Panc1 (cell line): ENCODE data around the gene HS3ST6. TPM values are rescaled to one million over a fixed set of nuclear protein-coding genes. Genes with fewer than 3 reads are reported as not detected.

Source experiments
- ATAC-seq: fragments of 200-7000 bp; cut with Tn5 transposase; 2 replicates; pipeline ENCODE4 v1.9.1; 2020; ENCODE audit warnings: mild to moderate bottlenecking, moderate library complexity
- Bru-seq: library from RNA; stranded (reverse); fragments of 400-500 nt; gene quantifications from one replicate; lab custom pipeline; 2021; lab: Mats Ljungman, UMichigan
- BruChase-seq, 2 experiments: library from RNA; stranded (reverse); fragments of 400-500 nt; gene quantifications; one replicate each; lab custom pipeline; 2021; lab: Mats Ljungman, UMichigan
- BruUV-seq: library from RNA; stranded (reverse); fragments of 400-500 nt; replicated peaks from 2 replicates; lab custom pipeline; 2021; lab: Mats Ljungman, UMichigan
- CTCF ChIA-PET: fragments of 300-600 bp; sonication (Branson Sonifier 250); formaldehyde crosslinking; loops from one replicate; lab custom pipeline; 2022; ENCODE audit warnings: antibody characterized with exemption; lab: Charles Lee
- POLR2A ChIA-PET: fragments of 300-600 bp; sonication (Branson Sonifier 250); formaldehyde crosslinking; loops from one replicate; lab custom pipeline; 2022; ENCODE audit warnings: antibody characterized with exemption; lab: Charles Lee
- DNase-seq: peaks from one replicate; pipeline ENCODE4 v3.0.0-alpha.2; 2010; ENCODE audit warnings: low read depth, low spot score
- H3K27ac ChIP-seq: 2 replicates; pipeline ENCODE4 v1.5.1; 2011; ENCODE audit warnings: mild to moderate bottlenecking, low read length, inconsistent platforms
- H3K27me3 ChIP-seq: fragments of 200-500 bp; sonication (Bioruptor generic); 2 replicates; pipeline ENCODE4 v1.6.0; 2014; ENCODE audit warnings: low read length, inconsistent platforms; ENCODE audit not compliant: control insufficient read depth, insufficient read depth
- H3K36me3 ChIP-seq: fragments of 200-500 bp; sonication (Bioruptor generic); 2 replicates; pipeline ENCODE4 v1.5.1; 2014; ENCODE audit warnings: inconsistent platforms, mild to moderate bottlenecking, low read length, moderate library complexity; ENCODE audit not compliant: control insufficient read depth, insufficient read depth
- H3K4me1 ChIP-seq: 2 replicates; pipeline ENCODE4 v1.5.1; 2011; ENCODE audit warnings: inconsistent platforms, mild to moderate bottlenecking, low read length, moderate library complexity; ENCODE audit not compliant: control insufficient read depth, insufficient read depth
- H3K4me3 ChIP-seq, 2 experiments: 2 replicates each; pipeline ENCODE4 v1.5.1; 2011 to 2012; ENCODE audit warnings: low read depth in 2 of 2, low read length in 2 of 2, mild to moderate bottlenecking in 2 of 2, inconsistent platforms in 1 of 2, moderate library complexity in 1 of 2
- H3K9me3 ChIP-seq: fragments of 200-500 bp; sonication (Bioruptor generic); 2 replicates; pipeline ENCODE4 v1.5.1; 2014; ENCODE audit warnings: low read depth, mild to moderate bottlenecking, inconsistent platforms, low read length, moderate library complexity; ENCODE audit not compliant: control insufficient read depth, insufficient read depth
- POLR2AphosphoS5 ChIP-seq: IDR thresholded peaks from 2 replicates; pipeline ENCODE4 v1.6.1; 2012; ENCODE audit warnings: mild to moderate bottlenecking, low read depth, low read length, moderate library complexity
- REST ChIP-seq, 2 experiments: IDR thresholded peaks; 2 replicates each; pipeline ENCODE4 v1.6.1; 2011 to 2012; ENCODE audit warnings: low read depth in 2 of 2, control low read depth in 1 of 2, low read length in 1 of 2, mild to moderate bottlenecking in 1 of 2, moderate library complexity in 1 of 2; ENCODE audit not compliant: insufficient read depth in 1 of 2
- SIN3A ChIP-seq: IDR thresholded peaks from 2 replicates; pipeline ENCODE4 v1.6.1; 2012; ENCODE audit warnings: low read depth, mild to moderate bottlenecking, low read length, moderate library complexity, borderline replicate concordance; ENCODE audit not compliant: insufficient read depth
- TCF7L2 ChIP-seq: IDR thresholded peaks from 2 replicates; pipeline ENCODE4 v1.6.1; 2011; ENCODE audit warnings: mild to moderate bottlenecking, low read depth, low read length, inconsistent platforms
- in situ Hi-C: cut with HindIII; loops from 2 replicates; pipeline ENCODE4 v1.10.0; 2016; ENCODE audit warnings: low sequenced_read_pairs, low pct_unique_long_range_greater_than_20kb
- intact Hi-C: fragments of 100-400 bp; cut with micrococcal nuclease; formaldehyde crosslinking; loops from one replicate; pipeline ENCODE4 v1.10.0; 2022; ENCODE audit not compliant: unreplicated experiment
- long read RNA-seq: library from polyadenylated mRNA; unstranded; transcript quantifications from one replicate; pipeline ENCODE4 v2.0.0, GENCODE V29; 2021; ENCODE audit not compliant: unreplicated experiment
- polyA plus RNA-seq: library from polyadenylated mRNA; unstranded; fragments of >200 nt; gene quantifications from one replicate; pipeline ENCODE4 v1.2.1, GENCODE V29; 2012; ENCODE audit warnings: missing spikeins; ENCODE audit not compliant: insufficient read length
- total RNA-seq: library from RNA; stranded (reverse); gene quantifications from one replicate; pipeline ENCODE4 v1.2.1, GENCODE V29; 2021; ENCODE audit not compliant: unreplicated experiment
- TF ChIP-seq, protein P1 (sequence below): fragments of 450-650 bp; IDR thresholded peaks from 2 replicates; pipeline ENCODE4 v1.5.1; 2017; ENCODE audit warnings: mild to moderate bottlenecking

Gene HS3ST6
- total RNA-seq (3.3 TPM), Bru-seq, nascent RNA (percentile 14 among the genes with signal in this experiment), BruChase-seq, experiment 1, labeled RNA remaining after a 2-hour chase (percentile 26 among the genes with signal in this experiment), BruChase-seq, experiment 2, labeled RNA remaining after a 6-hour chase (percentile 34 among the genes with signal in this experiment)
- 2.3 TPM for polyA plus RNA-seq
- long read RNA-seq, partial matches to known transcripts = 0 of 4 reads
- long read RNA-seq, other reads (novel, unspliced or antisense) = 3 of 4 reads

- POLR2A ChIA-PET = no interaction called here
- ATAC-seq (peak; percentile 64), DNase-seq (no peak)
- intact Hi-C loops = no loop called here
- Histone ChIP-seq H3K36me3 (no peaks in the 10 kb centered on the region), H3K27ac (no peak within 1 kb of the TSS), H3K4me1 (peaks cover 24% of the 10 kb centered on the region), H3K4me3 (peak within 1 kb of the TSS; percentile 27 to 32), H3K27me3 (peaks cover 2% of the 10 kb centered on the region; the same call in 1 of the 2 replicates), H3K9me3 (no peaks in the 10 kb centered on the region)
- CTCF ChIA-PET = no interaction called here
- BruUV-seq = no TSS peak
- TF ChIP-seq TCF7L2 (no peak), POLR2AphosphoS5 (no peak), REST (IDR thresholded peaks at IDR 0.05; ENCODE audit: insufficient read depth in 1 of 2, low read depth in 2 of 2, low read length in 1 of 2) (no peak)
- in situ Hi-C loops = no loop called here
Observed at GRCh38 chr16:1918351-1919326, at the start of gene HS3ST6. Gene HS3ST6, minus strand, starts transcription at chr16:1918415. Its CDS starts 92 bp downstream, at chr16:1918323.

- CTCF ChIA-PET = interaction anchor here (0.5 kb wide), 1 partner anchor 56 kb away, joined by 5 read pairs; no protein-coding TSS in a partner anchor
- POLR2A ChIA-PET = interaction anchor here (1.0 kb wide), 1 partner anchor 16 kb away, joined by 8 read pairs; no protein-coding TSS in a partner anchor
- no TSS peak for BruUV-seq
- H3K27ac ChIP-seq = peak within 1 kb of the TSS; percentile 96
- TF ChIP-seq TCF7L2 = no peak
- TF ChIP-seq POLR2AphosphoS5 = no peak
- TF ChIP-seq, protein P1, sequence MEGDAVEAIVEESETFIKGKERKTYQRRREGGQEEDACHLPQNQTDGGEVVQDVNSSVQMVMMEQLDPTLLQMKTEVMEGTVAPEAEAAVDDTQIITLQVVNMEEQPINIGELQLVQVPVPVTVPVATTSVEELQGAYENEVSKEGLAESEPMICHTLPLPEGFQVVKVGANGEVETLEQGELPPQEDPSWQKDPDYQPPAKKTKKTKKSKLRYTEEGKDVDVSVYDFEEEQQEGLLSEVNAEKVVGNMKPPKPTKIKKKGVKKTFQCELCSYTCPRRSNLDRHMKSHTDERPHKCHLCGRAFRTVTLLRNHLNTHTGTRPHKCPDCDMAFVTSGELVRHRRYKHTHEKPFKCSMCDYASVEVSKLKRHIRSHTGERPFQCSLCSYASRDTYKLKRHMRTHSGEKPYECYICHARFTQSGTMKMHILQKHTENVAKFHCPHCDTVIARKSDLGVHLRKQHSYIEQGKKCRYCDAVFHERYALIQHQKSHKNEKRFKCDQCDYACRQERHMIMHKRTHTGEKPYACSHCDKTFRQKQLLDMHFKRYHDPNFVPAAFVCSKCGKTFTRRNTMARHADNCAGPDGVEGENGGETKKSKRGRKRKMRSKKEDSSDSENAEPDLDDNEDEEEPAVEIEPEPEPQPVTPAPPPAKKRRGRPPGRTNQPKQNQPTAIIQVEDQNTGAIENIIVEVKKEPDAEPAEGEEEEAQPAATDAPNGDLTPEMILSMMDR = no peak
- TF ChIP-seq SIN3A = no peak
- TF ChIP-seq REST (IDR thresholded peaks at IDR 0.05; ENCODE audit: insufficient read depth in 1 of 2, low read depth in 2 of 2, low read length in 1 of 2) = no peak
- ATAC-seq (no peak), DNase-seq (no peak)
- no peaks in the 10 kb centered on the region for H3K9me3 ChIP-seq
- H3K27me3 ChIP-seq = no peaks in the 10 kb centered on the region
- in situ Hi-C loops = no loop called here
- peaks cover 8% of the 10 kb centered on the region for H3K4me1 ChIP-seq
- intact Hi-C loops = no loop called here
- peak within 1 kb of the TSS; percentile 99 for H3K4me3 ChIP-seq
- peaks cover 11% of the 10 kb centered on the region for H3K36me3 ChIP-seq
Observed at GRCh38 chr16:1966460-1966859, 48.2 kb upstream of the HS3ST6 start, which contains the start of gene RNF151. Gene RNF151, plus strand, starts transcription at chr16:1966856. Its CDS starts 26 bp downstream, at chr16:1966882.
